C1 segment of cervical spinal cord (tissue), 14 donors: ENCODE data around the gene PGAP3.
"Not testable (repeated sequence)": the region's sequence is repeated elsewhere in the genome, so short reads cannot be mapped to it uniquely, and the experiment has no call there.

Experiments
- DNase-seq, 14 donors: peaks; one replicate each; lab custom pipeline; 2025; lab: John Stamatoyannopoulos, UW

Gene PGAP3

GRCh38 chr17:39687546-39688474 is at the start of gene PGAP3:
Gene PGAP3 (minus strand): TSS chr17:39688057. CDS start chr17:39688014, 43 bp downstream.
- peak in 12 of 14 donors; percentile 46 to 98 (median 80) for DNase-seq

- no peak for DNase-seq
Measured at GRCh38 chr17:39737206-39737759, 49.4 kb upstream of the PGAP3 start.

- DNase-seq = no peak
Measured at GRCh38 chr17:39736319-39737165, 48.7 kb upstream of the PGAP3 start.

- DNase-seq = no peak
Measured at GRCh38 chr17:39735882-39736281, 48.0 kb upstream of the PGAP3 start.

- DNase-seq = no peak
Measured at GRCh38 chr17:39732586-39732985, 44.7 kb upstream of the PGAP3 start.

GRCh38 chr17:39730095-39730921 is 42.5 kb upstream of the PGAP3 start, which contains the start of gene MIEN1:
Gene MIEN1 (minus strand): TSS chr17:39730532. CDS start chr17:39730495, 37 bp downstream.
- DNase-seq = peak; percentile 50 to 93 (median 84)

- DNase-seq = no peak
Measured at GRCh38 chr17:39729280-39729851, 41.5 kb upstream of the PGAP3 start.

- DNase-seq = no peak
Measured at GRCh38 chr17:39727556-39727955, 39.7 kb upstream of the PGAP3 start.

GRCh38 chr17:39726617-39727016 is 38.8 kb upstream of the PGAP3 start:
- DNase-seq = no peak

GRCh38 chr17:39725923-39726322 is 38.1 kb upstream of the PGAP3 start:
- not testable (repeated sequence) for DNase-seq

GRCh38 chr17:39724731-39725130 is 36.9 kb upstream of the PGAP3 start:
- DNase-seq = no peak

- DNase-seq = no peak
Measured at GRCh38 chr17:39722965-39723848, 35.4 kb upstream of the PGAP3 start.

- DNase-seq = no peak
Measured at GRCh38 chr17:39722104-39722503, 34.2 kb upstream of the PGAP3 start.

- no peak for DNase-seq
Measured at GRCh38 chr17:39719563-39720355, 31.9 kb upstream of the PGAP3 start.

- no peak for DNase-seq
Measured at GRCh38 chr17:39717660-39718059, 29.8 kb upstream of the PGAP3 start.

GRCh38 chr17:39716879-39717536 is 29.2 kb upstream of the PGAP3 start:
- DNase-seq = no peak

GRCh38 chr17:39716073-39716818 is 28.4 kb upstream of the PGAP3 start:
- no peak for DNase-seq
